ENCODE measurements around the gene MATN3. TPM values are rescaled to one million over a fixed set of nuclear protein-coding genes. Genes with fewer than 3 reads are reported as not detected.

MATN3 gene
- total RNA-seq, 2 donors from 2014 or later: not detected

- no peak for TF ChIP-seq CTCF (IDR thresholded peaks at IDR 0.05)
- no peak for TF ChIP-seq POLR2A (IDR thresholded peaks at IDR 0.05)
- Histone ChIP-seq H3K4me1 (peaks cover 12% of the 10 kb centered on the region), H3K36me3 (replicated peaks in 1 of 2; ENCODE audit: insufficient read depth in 1 of 2, low read depth in 2 of 2) (no peaks in the 10 kb centered on the region), H3K27me3 (peaks cover 0 to 5% of the 10 kb centered on the region in 2 donors), H3K4me3 (no peak overlapping the region), H3K27ac (no peak overlapping the region), H3K9me3 (no peaks in the 10 kb centered on the region)
- no peak for DNase-seq
- WGBS, 2 donors: 70 to 74% methylated on average over 5 of the region's 5 CpGs
- ATAC-seq: no peak
- intact Hi-C loops (cut with DNase I): no loop called here
Observed at GRCh38 chr2:20008703-20009102, 3.8 kb downstream of the MATN3 start.

GRCh38 chr2:20005891-20006470 lies 6.5 kb downstream of the MATN3 start:
- DNase-seq (no peak), ATAC-seq (no peak)
- intact Hi-C loops (cut with DNase I): no loop called here
- Histone ChIP-seq H3K27me3 (no peaks in the 10 kb centered on the region), H3K9me3 (no peaks in the 10 kb centered on the region), H3K4me1 (no peaks in the 10 kb centered on the region), H3K4me3 (no peak overlapping the region), H3K36me3 (replicated peaks in 1 of 2; ENCODE audit: insufficient read depth in 1 of 2, low read depth in 2 of 2) (no peaks in the 10 kb centered on the region), H3K27ac (no peak overlapping the region)
- TF ChIP-seq POLR2A (IDR thresholded peaks at IDR 0.05) (no peak), CTCF (IDR thresholded peaks at IDR 0.05) (no peak)
- WGBS, 2 donors: 82 to 89% methylated on average over 15 to 17 of the region's 17 CpGs

- Histone ChIP-seq H3K27me3 (no peaks in the 10 kb centered on the region), H3K36me3 (replicated peaks in 1 of 2; ENCODE audit: insufficient read depth in 1 of 2, low read depth in 2 of 2) (no peaks in the 10 kb centered on the region), H3K9me3 (no peaks in the 10 kb centered on the region), H3K4me3 (no peak overlapping the region), H3K27ac (no peak overlapping the region), H3K4me1 (no peaks in the 10 kb centered on the region)
- 85 to 88% methylated on average over 10 of the region's 10 CpGs for WGBS, 2 donors
- ATAC-seq: no peak
- no peak for TF ChIP-seq POLR2A (IDR thresholded peaks at IDR 0.05)
- TF ChIP-seq CTCF (IDR thresholded peaks at IDR 0.05): no peak
- DNase-seq: no peak
- intact Hi-C loops (cut with DNase I): no loop called here
Observed at GRCh38 chr2:20005067-20005627, 7.3 kb downstream of the MATN3 start.

- H3K36me3 ChIP-seq (replicated peaks in 1 of 2; ENCODE audit: insufficient read depth in 1 of 2, low read depth in 2 of 2): no peaks in the 10 kb centered on the region
- ATAC-seq (no peak), DNase-seq (no peak)
- TF ChIP-seq POLR2A (IDR thresholded peaks at IDR 0.05): no peak
- no peak for TF ChIP-seq CTCF (IDR thresholded peaks at IDR 0.05)
- H3K9me3 ChIP-seq: no peaks in the 10 kb centered on the region
- no peak overlapping the region for H3K27ac ChIP-seq
- intact Hi-C loops (cut with DNase I): no loop called here
- no peaks in the 10 kb centered on the region for H3K4me1 ChIP-seq
- H3K4me3 ChIP-seq: no peak overlapping the region
- no peaks in the 10 kb centered on the region for H3K27me3 ChIP-seq
- WGBS, 2 donors: 55 to 59% methylated on average over 2 of the region's 2 CpGs
Observed at GRCh38 chr2:20001361-20001863, 11.1 kb downstream of the MATN3 start.

GRCh38 chr2:19993731-19994130 lies 18.7 kb downstream of the MATN3 start:
- Histone ChIP-seq H3K9me3 (no peaks in the 10 kb centered on the region), H3K27me3 (no peaks in the 10 kb centered on the region), H3K4me3 (no peak overlapping the region), H3K36me3 (replicated peaks in 1 of 2; ENCODE audit: insufficient read depth in 1 of 2, low read depth in 2 of 2) (no peaks in the 10 kb centered on the region), H3K27ac (no peak overlapping the region), H3K4me1 (peaks cover 16% of the 10 kb centered on the region)
- TF ChIP-seq POLR2A (IDR thresholded peaks at IDR 0.05): no peak
- ATAC-seq: no peak
- DNase-seq: no peak
- intact Hi-C loops (cut with DNase I): no loop called here
